ENCODE results near the gene ENTREP3. TPM values are rescaled to one million over a fixed set of nuclear protein-coding genes. Genes with fewer than 3 reads are reported as not detected.
A peak's percentile ranks its signal among the peaks of the same experiment; 100 is the strongest.
"Not testable (repeated sequence)": the region's sequence is repeated elsewhere in the genome, so short reads cannot be mapped to it uniquely, and the experiment has no call there.

ENTREP3 gene
- total and polyA plus RNA-seq, 5 donors, result 9.4 to 22.3 (median 14.6) TPM

- H3K27ac ChIP-seq (ENCODE audit: low read length); ATAC-seq; H3K4me3 ChIP-seq (ENCODE audit: low read length); H3K27me3 ChIP-seq (ENCODE audit: control insufficient read depth, insufficient read depth); intact Hi-C loops (cut with DNase I); H3K9me3 ChIP-seq (ENCODE audit: control insufficient read depth, low read length); H3K4me1 ChIP-seq (ENCODE audit: control insufficient read depth, insufficient read depth, low read length); DNase-seq: not testable (repeated sequence)
- WGBS, result 79% methylated on average over 9 of the region's 9 CpGs
Measured at GRCh38 chr1:155235375-155235774, 19.9 kb downstream of the ENTREP3 start.

GRCh38 chr1:155233502-155233901 lies 21.8 kb downstream of the ENTREP3 start:
- intact Hi-C loops (cut with DNase I); H3K9me3 ChIP-seq (ENCODE audit: control insufficient read depth, low read length); H3K27ac ChIP-seq (ENCODE audit: low read length); H3K4me1 ChIP-seq (ENCODE audit: control insufficient read depth, insufficient read depth, low read length); DNase-seq; H3K27me3 ChIP-seq (ENCODE audit: control insufficient read depth, insufficient read depth); H3K4me3 ChIP-seq (ENCODE audit: low read length): not testable (repeated sequence)
- 91% methylated on average over 2 of the region's 5 CpGs for WGBS
- peak in 1 of 2 donors; percentile 1 for ATAC-seq

GRCh38 chr1:155232001-155232978 lies 23.0 kb downstream of the ENTREP3 start:
- 50% methylated on average over 13 of the region's 13 CpGs for WGBS
- H3K27me3 ChIP-seq (ENCODE audit: control insufficient read depth, insufficient read depth); H3K4me3 ChIP-seq (ENCODE audit: low read length); H3K9me3 ChIP-seq (ENCODE audit: control insufficient read depth, low read length); H3K4me1 ChIP-seq (ENCODE audit: control insufficient read depth, insufficient read depth, low read length); intact Hi-C loops (cut with DNase I): not testable (repeated sequence)
- ATAC-seq (peak; percentile 42 to 62), DNase-seq (peak; percentile 77 to 90 (median 87))
- H3K27ac ChIP-seq (ENCODE audit: low read length), result peak overlapping the region; percentile 44

GRCh38 chr1:155231302-155231701 lies 24.0 kb downstream of the ENTREP3 start:
- H3K9me3 ChIP-seq (ENCODE audit: control insufficient read depth, low read length); H3K4me3 ChIP-seq (ENCODE audit: low read length); ATAC-seq; intact Hi-C loops (cut with DNase I); H3K4me1 ChIP-seq (ENCODE audit: control insufficient read depth, insufficient read depth, low read length); DNase-seq; H3K27ac ChIP-seq (ENCODE audit: low read length); H3K27me3 ChIP-seq (ENCODE audit: control insufficient read depth, insufficient read depth): not testable (repeated sequence)
- 79% methylated on average over 3 of the region's 3 CpGs for WGBS

GRCh38 chr1:155228096-155228427 lies 27.2 kb downstream of the ENTREP3 start:
- WGBS, result 47% methylated on average over 9 of the region's 9 CpGs
- DNase-seq (peak in 1 of 3 donors; percentile 33), ATAC-seq (no peak)
- peaks cover 3% of the 10 kb centered on the region for H3K9me3 ChIP-seq (ENCODE audit: control insufficient read depth, low read length)
- no peaks in the 10 kb centered on the region for H3K4me1 ChIP-seq (ENCODE audit: control insufficient read depth, insufficient read depth, low read length)
- H3K27ac ChIP-seq (ENCODE audit: low read length), result peak overlapping the region; percentile 82
- H3K27me3 ChIP-seq (ENCODE audit: control insufficient read depth, insufficient read depth), result no peaks in the 10 kb centered on the region
- peak overlapping the region; percentile 39 for H3K4me3 ChIP-seq (ENCODE audit: low read length)
- intact Hi-C loops (cut with DNase I), result loop anchor here in 3 of 4 donors (2.0 to 10.0 kb wide), 2 partner anchors 17 to 53 kb away; partner anchors contain the start of genes KRTCAP2 (in 2 of the 3) and TRIM46 (in 2 of the 3)

- no peaks in the 10 kb centered on the region for H3K27me3 ChIP-seq (ENCODE audit: control insufficient read depth, insufficient read depth)
- peaks cover 3% of the 10 kb centered on the region for H3K9me3 ChIP-seq (ENCODE audit: control insufficient read depth, low read length)
- ATAC-seq (peak; percentile 98), DNase-seq (peak; percentile 98 to 99 (median 99))
- H3K4me3 ChIP-seq (ENCODE audit: low read length), result peak overlapping the region; percentile 68
- peak overlapping the region; percentile 82 for H3K27ac ChIP-seq (ENCODE audit: low read length)
- intact Hi-C loops (cut with DNase I), result loop anchor here in 3 of 4 donors (2.0 to 10.0 kb wide), 2 partner anchors 17 to 53 kb away; partner anchors contain the start of genes KRTCAP2 (in 2 of the 3) and TRIM46 (in 2 of the 3)
- under 1% methylated on average over 42 of the region's 42 CpGs for WGBS
- H3K4me1 ChIP-seq (ENCODE audit: control insufficient read depth, insufficient read depth, low read length), result no peaks in the 10 kb centered on the region
Measured at GRCh38 chr1:155227261-155228095, 27.8 kb downstream of the ENTREP3 start.

DNA sequence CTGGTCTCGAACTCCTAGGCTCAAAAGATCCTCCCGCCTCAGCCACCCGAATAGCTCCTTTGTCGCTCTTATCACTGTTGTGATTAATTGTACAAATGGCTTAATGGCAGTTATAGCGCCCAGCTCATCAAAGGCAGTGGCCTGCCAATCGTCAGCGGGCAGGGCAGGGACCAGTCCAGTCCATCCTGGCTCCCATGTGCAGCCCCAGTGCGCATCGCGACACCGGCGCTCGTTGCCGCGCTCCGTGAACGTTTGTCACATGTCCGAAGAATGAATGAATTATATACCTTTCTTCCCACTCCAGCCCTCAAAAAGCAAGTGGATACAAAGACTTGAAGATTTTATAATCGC lies 28.4 kb downstream of the ENTREP3 start:
- intact Hi-C loops (cut with DNase I), result loop anchor here in 2 of 4 donors (10.0 kb wide), 1 partner anchor 52 kb away; the partner anchor contains the start of genes KRTCAP2 (in 2 of the 2) and TRIM46 (in 2 of the 2)
- peak; percentile 58 to 84 (median 80) for DNase-seq
- WGBS, result under 1% methylated on average over 19 of the region's 19 CpGs

DNA sequence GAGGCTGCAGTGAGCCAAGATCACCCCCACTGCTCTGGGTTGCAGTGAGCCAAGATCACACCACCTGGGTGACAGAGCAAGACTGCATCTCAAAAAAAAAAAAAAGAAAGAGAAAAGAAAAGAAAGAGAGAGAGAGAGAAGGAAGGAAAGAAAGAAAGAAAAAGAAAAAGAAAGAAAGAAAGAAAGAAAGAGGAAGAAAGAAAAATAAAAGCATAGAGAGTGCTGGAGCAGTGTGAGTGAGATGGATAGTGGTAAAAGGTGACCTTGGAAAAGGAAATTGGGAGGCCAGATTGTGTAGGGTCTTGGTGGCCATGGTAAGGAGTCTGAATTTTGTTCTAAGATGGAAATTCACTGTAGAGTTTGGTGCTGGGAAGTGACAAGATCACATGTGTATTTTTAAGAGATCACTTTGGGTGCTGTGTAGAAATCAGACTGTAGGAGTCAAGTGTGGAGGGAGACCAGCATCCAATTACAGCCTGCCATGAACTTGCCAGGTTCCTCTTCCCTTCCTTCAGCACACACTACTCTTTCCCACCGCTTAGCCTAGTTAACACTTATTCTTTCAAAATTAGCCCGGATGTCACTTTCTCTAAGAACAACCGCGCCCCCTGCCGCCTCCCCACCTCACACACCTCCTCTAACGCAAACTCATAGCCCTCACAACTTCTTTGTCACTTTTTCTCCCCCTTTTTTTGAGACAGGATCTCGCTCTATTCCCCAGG lies 28.9 kb downstream of the ENTREP3 start:
- intact Hi-C loops (cut with DNase I), result loop anchor here in 2 of 4 donors (10.0 kb wide), 1 partner anchor 52 kb away; the partner anchor contains the start of genes KRTCAP2 (in 2 of the 2) and TRIM46 (in 2 of the 2)
- WGBS, result 1% methylated on average over 7 of the region's 7 CpGs
- Histone ChIP-seq H3K4me3 (ENCODE audit: low read length) (peak overlapping the region; percentile 68), H3K27me3 (ENCODE audit: control insufficient read depth, insufficient read depth) (no peaks in the 10 kb centered on the region), H3K9me3 (ENCODE audit: control insufficient read depth, low read length) (peaks cover 3% of the 10 kb centered on the region), H3K4me1 (ENCODE audit: control insufficient read depth, insufficient read depth, low read length) (no peaks in the 10 kb centered on the region), H3K27ac (ENCODE audit: low read length) (peak overlapping the region; percentile 69)
- ATAC-seq, result peak; percentile 63 to 71
- DNase-seq, result peak; percentile 76 to 91 (median 90)

More for the DNA sequence above, 28.4 kb downstream of the ENTREP3 start:
- Histone ChIP-seq H3K9me3 (ENCODE audit: control insufficient read depth, low read length) (peaks cover 3% of the 10 kb centered on the region), H3K27ac (ENCODE audit: low read length) (peak overlapping the region; percentile 69), H3K4me1 (ENCODE audit: control insufficient read depth, insufficient read depth, low read length) (no peaks in the 10 kb centered on the region), H3K4me3 (ENCODE audit: low read length) (peak overlapping the region; percentile 68), H3K27me3 (ENCODE audit: control insufficient read depth, insufficient read depth) (no peaks in the 10 kb centered on the region)
- ATAC-seq, result peak; percentile 56 to 70

- H3K4me1 ChIP-seq (ENCODE audit: control insufficient read depth, insufficient read depth, low read length); H3K27me3 ChIP-seq (ENCODE audit: control insufficient read depth, insufficient read depth); H3K27ac ChIP-seq (ENCODE audit: low read length); H3K4me3 ChIP-seq (ENCODE audit: low read length); DNase-seq; ATAC-seq; H3K9me3 ChIP-seq (ENCODE audit: control insufficient read depth, low read length): not testable (repeated sequence)
- 95% methylated on average over 8 of the region's 8 CpGs for WGBS
- intact Hi-C loops (cut with DNase I), result loop anchor here in 2 of 4 donors (10.0 kb wide), 1 partner anchor 51 kb away; the partner anchor contains the start of genes KRTCAP2 (in 2 of the 2) and TRIM46 (in 2 of the 2)
Measured at GRCh38 chr1:155225404-155225759, 29.9 kb downstream of the ENTREP3 start.

DNA sequence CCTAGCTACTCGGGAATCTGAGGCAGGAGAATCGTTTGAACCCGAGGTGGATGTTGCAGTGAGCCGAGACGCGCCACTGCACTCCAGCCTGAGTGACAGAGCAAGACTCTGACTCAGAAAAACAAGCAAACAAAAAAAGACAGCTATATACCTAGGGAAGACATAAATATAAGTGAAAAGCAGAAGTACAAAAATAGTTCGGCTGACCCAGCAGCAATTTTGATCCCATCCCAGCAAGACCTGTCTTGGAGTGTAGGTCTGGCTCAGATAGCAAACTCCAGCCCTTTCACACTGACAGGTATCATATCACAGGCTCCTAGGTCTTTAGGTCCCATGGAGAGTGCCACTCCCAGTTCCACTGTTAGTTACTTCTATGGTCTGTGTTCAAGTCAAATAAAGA lies 32.2 kb downstream of the ENTREP3 start:
- no peak overlapping the region for H3K4me3 ChIP-seq (ENCODE audit: low read length)
- no peaks in the 10 kb centered on the region for H3K27me3 ChIP-seq (ENCODE audit: control insufficient read depth, insufficient read depth)
- intact Hi-C loops (cut with DNase I), result loop anchor here in 2 of 4 donors (10.0 kb wide), 1 partner anchor 48 kb away; the partner anchor contains the start of genes KRTCAP2 (in 2 of the 2) and TRIM46 (in 2 of the 2)
- no peak for ATAC-seq
- no peaks in the 10 kb centered on the region for H3K4me1 ChIP-seq (ENCODE audit: control insufficient read depth, insufficient read depth, low read length)
- peaks cover 8% of the 10 kb centered on the region for H3K9me3 ChIP-seq (ENCODE audit: control insufficient read depth, low read length)
- no peak for DNase-seq
- WGBS, result 80% methylated on average over 7 of the region's 7 CpGs
- no peak overlapping the region for H3K27ac ChIP-seq (ENCODE audit: low read length)
